Stimulated activated naive CD8-positive, alpha-beta T cell treated with anti-CD3 and anti-CD28 coated beads, Interleukin-15, Interleukin-2, amounts not matched to agents 100 ng/mL and 50 ng/mL, for 24 hours (primary cell): ENCODE data around the gene MFRP.

ENCODE experiments used
- H3K27ac Mint-ChIP-seq: one replicate; pipeline ENCODE4 v1.8.0; 2021; ENCODE audit warnings: mild to moderate bottlenecking, mixed read lengths
- H3K27me3 Mint-ChIP-seq: one replicate; pipeline ENCODE4 v1.8.0; 2021; ENCODE audit warnings: mixed read lengths
- H3K36me3 Mint-ChIP-seq: one replicate; pipeline ENCODE4 v1.8.0; 2021; ENCODE audit warnings: low read depth, mixed read lengths
- H3K4me1 Mint-ChIP-seq: one replicate; pipeline ENCODE4 v1.8.0; 2021; ENCODE audit warnings: low read depth, mixed read lengths
- H3K4me3 Mint-ChIP-seq: one replicate; pipeline ENCODE4 v1.8.0; 2021; ENCODE audit warnings: mild to moderate bottlenecking, mixed read lengths
- H3K9me3 Mint-ChIP-seq: one replicate; pipeline ENCODE4 v1.8.0; 2021; ENCODE audit warnings: mixed read lengths

Gene MFRP

DNA sequence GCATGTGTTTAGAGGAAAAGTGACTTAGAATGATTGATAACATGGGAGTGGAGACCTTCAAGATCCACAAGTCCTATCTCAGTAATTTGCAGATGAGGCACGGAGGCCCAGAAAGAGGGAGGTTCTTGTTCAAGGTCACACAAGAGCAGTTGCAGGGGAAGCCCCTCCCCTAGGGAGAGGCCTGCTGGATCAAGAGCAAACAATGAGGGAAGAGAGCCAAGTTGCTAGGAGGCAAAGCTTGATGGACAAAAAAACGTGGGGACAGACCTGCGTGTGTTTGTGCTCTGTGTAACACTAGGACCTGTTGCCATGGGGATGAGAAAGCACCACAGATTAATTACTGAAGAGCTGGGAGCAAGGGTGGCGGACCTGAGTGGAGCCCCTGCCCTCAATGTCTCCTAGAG is 6.4 kb upstream of the MFRP start:
- H3K9me3 Mint-ChIP-seq, result no peaks in the 10 kb centered on the region
- no peaks in the 10 kb centered on the region for H3K36me3 Mint-ChIP-seq
- no peak overlapping the region for H3K4me3 Mint-ChIP-seq
- peaks cover 10% of the 10 kb centered on the region for H3K4me1 Mint-ChIP-seq
- no peak overlapping the region for H3K27ac Mint-ChIP-seq
- peaks cover 45% of the 10 kb centered on the region for H3K27me3 Mint-ChIP-seq

GRCh38 chr11:119351232-119351631 is 4.7 kb upstream of the MFRP start:
- H3K4me3 Mint-ChIP-seq, result no peak overlapping the region

GRCh38 chr11:119350302-119350701 is 3.8 kb upstream of the MFRP start:
- Mint-ChIP-seq H3K9me3 (no peaks in the 10 kb centered on the region), H3K27me3 (peaks cover 32% of the 10 kb centered on the region), H3K36me3 (no peaks in the 10 kb centered on the region), H3K27ac (no peak overlapping the region), H3K4me1 (no peaks in the 10 kb centered on the region), H3K4me3 (no peak overlapping the region)

More at GRCh38 chr11:119351232-119351631, 4.7 kb upstream of the MFRP start:
- no peaks in the 10 kb centered on the region for H3K9me3 Mint-ChIP-seq
- H3K4me1 Mint-ChIP-seq, result peaks cover 2% of the 10 kb centered on the region
- H3K27me3 Mint-ChIP-seq, result peaks cover 38% of the 10 kb centered on the region
- no peak overlapping the region for H3K27ac Mint-ChIP-seq
- no peaks in the 10 kb centered on the region for H3K36me3 Mint-ChIP-seq

DNA sequence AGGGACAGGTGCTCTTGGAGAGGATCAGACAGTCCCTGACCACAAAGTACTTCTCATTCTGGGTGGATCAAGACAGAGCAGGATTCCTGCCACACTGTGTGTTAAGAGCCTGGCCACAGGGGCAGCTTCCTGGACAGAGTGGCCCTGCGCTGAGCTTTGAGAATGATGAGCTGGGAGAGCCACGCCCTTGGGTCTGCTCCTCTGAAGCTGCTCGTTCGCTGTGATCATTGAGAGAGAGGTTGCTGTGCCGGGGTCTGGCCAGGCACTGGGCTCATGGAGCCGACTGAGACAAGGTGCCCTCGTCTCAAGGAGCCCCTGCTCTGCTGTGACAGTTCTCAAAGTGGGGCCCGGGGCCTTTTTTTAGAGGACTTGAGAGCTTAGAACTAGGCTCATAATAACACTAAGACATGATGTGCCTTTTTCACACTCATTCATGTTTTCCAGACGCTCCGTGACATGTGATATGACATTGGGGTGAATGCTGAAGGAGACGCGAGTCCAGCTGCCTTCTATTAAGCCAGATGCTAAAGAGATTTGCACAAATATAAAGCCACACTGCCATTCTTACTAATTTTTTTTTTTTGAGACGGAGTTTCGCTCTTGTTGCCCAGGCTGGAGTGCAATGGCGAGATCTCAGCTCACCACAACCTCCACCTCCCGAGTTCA is 1.6 kb upstream of the MFRP start:
- no peaks in the 10 kb centered on the region for H3K9me3 Mint-ChIP-seq
- H3K4me1 Mint-ChIP-seq, result no peaks in the 10 kb centered on the region
- H3K36me3 Mint-ChIP-seq, result no peaks in the 10 kb centered on the region
- H3K27me3 Mint-ChIP-seq, result peaks cover 24% of the 10 kb centered on the region
- no peak overlapping the region for H3K27ac Mint-ChIP-seq
- H3K4me3 Mint-ChIP-seq, result no peak overlapping the region

DNA sequence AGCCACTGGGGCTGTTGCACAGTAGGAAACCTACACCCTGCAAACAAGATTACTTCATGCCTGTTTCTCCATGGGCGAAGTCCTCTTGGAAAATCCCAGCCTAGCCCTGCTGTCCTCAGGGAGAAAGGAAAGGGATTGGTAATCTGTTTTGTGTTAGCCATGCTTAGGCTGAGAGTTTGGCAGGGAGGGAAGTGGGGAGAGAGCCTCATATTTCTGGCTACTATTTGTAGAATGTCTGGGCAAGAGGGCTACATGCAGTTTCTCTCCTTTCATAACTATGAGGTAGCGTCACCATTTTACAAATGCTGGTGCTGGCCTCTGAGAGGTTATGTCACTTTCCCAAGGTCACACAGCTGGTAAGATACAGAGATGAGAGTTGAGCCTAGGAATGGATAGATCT is 737 bp upstream of the MFRP start:
- Mint-ChIP-seq H3K36me3 (no peaks in the 10 kb centered on the region), H3K27ac (no peak overlapping the region), H3K9me3 (no peaks in the 10 kb centered on the region), H3K4me3 (no peak overlapping the region), H3K27me3 (peaks cover 18% of the 10 kb centered on the region), H3K4me1 (no peaks in the 10 kb centered on the region)

- H3K9me3 Mint-ChIP-seq, result no peaks in the 10 kb centered on the region
- H3K4me1 Mint-ChIP-seq, result peaks cover 6% of the 10 kb centered on the region
- no peak overlapping the region for H3K4me3 Mint-ChIP-seq
- no peak overlapping the region for H3K27ac Mint-ChIP-seq
- no peaks in the 10 kb centered on the region for H3K36me3 Mint-ChIP-seq
- H3K27me3 Mint-ChIP-seq, result peaks cover 18% of the 10 kb centered on the region
These were observed 820 bp downstream of the MFRP start for GRCh38 chr11:119345685-119346084.

- Mint-ChIP-seq H3K4me1 (peaks cover 6% of the 10 kb centered on the region), H3K27me3 (peaks cover 19% of the 10 kb centered on the region), H3K27ac (no peak overlapping the region), H3K36me3 (no peaks in the 10 kb centered on the region), H3K4me3 (no peak overlapping the region), H3K9me3 (no peaks in the 10 kb centered on the region)
These were observed 2.1 kb downstream of the MFRP start for GRCh38 chr11:119344291-119345010.

DNA sequence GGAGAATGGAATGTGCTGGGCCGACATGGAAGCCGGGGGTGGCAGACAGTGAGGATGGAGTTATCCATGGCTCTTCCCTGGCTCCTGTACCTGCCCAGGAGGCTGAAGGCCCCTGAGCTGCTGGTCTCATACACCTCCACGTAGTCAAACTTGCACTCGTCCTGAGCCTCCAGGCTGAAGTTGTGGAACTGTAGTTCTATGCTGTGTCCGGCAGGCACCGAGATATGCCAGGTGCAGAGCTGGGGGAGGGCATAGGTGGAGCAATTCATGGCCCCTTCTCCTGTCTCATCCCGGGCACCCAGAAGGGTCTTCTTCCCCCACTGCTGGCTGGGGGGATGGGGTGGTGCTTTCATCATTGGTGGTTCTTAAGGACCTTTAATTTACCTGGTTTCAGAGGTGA is 2.8 kb downstream of the MFRP start:
- Mint-ChIP-seq H3K4me1 (peaks cover 10% of the 10 kb centered on the region), H3K9me3 (no peaks in the 10 kb centered on the region), H3K36me3 (no peaks in the 10 kb centered on the region), H3K27ac (no peak overlapping the region), H3K27me3 (peaks cover 24% of the 10 kb centered on the region), H3K4me3 (no peak overlapping the region)

DNA sequence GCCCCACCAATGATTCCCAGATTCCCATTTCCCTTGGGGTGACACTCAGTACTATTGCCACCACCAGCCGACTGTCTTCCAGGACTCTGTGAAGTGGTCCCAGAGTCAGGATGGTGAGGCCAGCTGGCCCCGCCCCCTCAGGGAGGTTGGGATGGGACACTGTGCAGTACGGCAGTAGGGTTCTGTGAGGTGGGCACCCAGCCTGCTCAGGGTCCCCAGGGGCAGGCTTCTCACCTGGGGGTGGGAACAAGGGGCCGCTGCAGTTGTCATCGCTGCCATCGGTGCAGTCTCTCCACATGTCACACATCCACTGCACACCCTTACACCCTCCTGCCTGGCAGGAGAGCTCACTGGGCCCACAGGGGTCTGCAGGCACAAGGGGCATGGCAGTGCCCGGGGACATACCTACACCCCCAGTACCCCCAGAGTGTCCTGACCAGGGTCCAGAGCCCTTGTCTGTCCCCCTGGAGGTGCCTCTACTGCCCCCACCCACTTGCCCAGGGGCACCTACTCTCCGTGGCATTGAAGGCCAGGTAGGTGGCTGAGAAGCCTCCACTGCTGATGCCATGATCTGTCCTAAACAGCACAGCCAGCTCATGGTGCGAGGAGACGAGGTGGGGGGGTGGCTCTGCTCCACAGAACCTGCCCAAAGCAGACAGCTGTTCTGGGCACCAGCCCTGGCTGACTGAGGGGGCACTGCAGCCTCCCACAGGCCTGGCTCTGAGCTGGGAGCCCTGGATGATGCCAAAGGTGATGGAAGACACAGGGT is 4.0 kb downstream of the MFRP start:
- no peak overlapping the region for H3K27ac Mint-ChIP-seq
- H3K36me3 Mint-ChIP-seq, result peaks cover 2% of the 10 kb centered on the region
- no peak overlapping the region for H3K4me3 Mint-ChIP-seq
- H3K27me3 Mint-ChIP-seq, result peaks cover 29% of the 10 kb centered on the region
- H3K4me1 Mint-ChIP-seq, result peaks cover 17% of the 10 kb centered on the region
- no peaks in the 10 kb centered on the region for H3K9me3 Mint-ChIP-seq

DNA sequence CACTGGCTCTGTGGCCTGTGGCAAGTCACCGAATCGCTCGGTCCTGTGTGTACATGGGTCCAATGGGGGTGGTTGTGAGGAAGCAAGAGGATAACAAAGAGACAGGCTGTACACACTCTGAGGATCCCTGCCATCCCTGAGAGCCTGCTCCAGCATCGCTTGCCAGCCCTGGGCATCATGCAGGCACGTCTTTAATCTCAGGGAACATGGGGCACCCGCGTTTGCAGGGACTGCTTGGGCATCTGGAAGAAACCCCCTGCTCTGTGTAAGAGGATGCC is 4.5 kb downstream of the MFRP start:
- H3K36me3 Mint-ChIP-seq, result peaks cover 7% of the 10 kb centered on the region
- H3K27me3 Mint-ChIP-seq, result peaks cover 29% of the 10 kb centered on the region
- peaks cover 17% of the 10 kb centered on the region for H3K4me1 Mint-ChIP-seq
- H3K27ac Mint-ChIP-seq, result no peak overlapping the region
- H3K4me3 Mint-ChIP-seq, result no peak overlapping the region
- no peaks in the 10 kb centered on the region for H3K9me3 Mint-ChIP-seq

- H3K36me3 Mint-ChIP-seq, result peaks cover 11% of the 10 kb centered on the region
- peaks cover 22% of the 10 kb centered on the region for H3K4me1 Mint-ChIP-seq
- H3K4me3 Mint-ChIP-seq, result no peak overlapping the region
- H3K9me3 Mint-ChIP-seq, result no peaks in the 10 kb centered on the region
- peaks cover 29% of the 10 kb centered on the region for H3K27me3 Mint-ChIP-seq
- H3K27ac Mint-ChIP-seq, result no peak overlapping the region
These were observed 5.1 kb downstream of the MFRP start for GRCh38 chr11:119341222-119342022.

GRCh38 chr11:119340335-119341221 is 5.9 kb downstream of the MFRP start, which contains the start of gene C1QTNF5:
Gene C1QTNF5, minus strand, starts transcription at chr11:119340883. Its CDS starts 486 bp downstream, at chr11:119340397.
- Mint-ChIP-seq H3K27ac (no peak within 1 kb of the TSS), H3K36me3 (peaks cover 16% of the 10 kb centered on the region), H3K9me3 (no peaks in the 10 kb centered on the region), H3K4me3 (no peak within 1 kb of the TSS), H3K4me1 (peaks cover 31% of the 10 kb centered on the region), H3K27me3 (peaks cover 29% of the 10 kb centered on the region)

GRCh38 chr11:119339589-119340334 is 6.7 kb downstream of the MFRP start:
- peak overlapping the region; percentile 59 for H3K4me3 Mint-ChIP-seq
- H3K27ac Mint-ChIP-seq, result no peak overlapping the region
- H3K36me3 Mint-ChIP-seq, result peaks cover 16% of the 10 kb centered on the region
- H3K9me3 Mint-ChIP-seq, result no peaks in the 10 kb centered on the region
- peaks cover 24% of the 10 kb centered on the region for H3K27me3 Mint-ChIP-seq
- H3K4me1 Mint-ChIP-seq, result peaks cover 36% of the 10 kb centered on the region
